ENCODE results near the gene TNFRSF19. TPM values are rescaled to one million over a fixed set of nuclear protein-coding genes. Genes with fewer than 3 reads are reported as not detected.

The TNFRSF19 gene
- total and polyA plus RNA-seq, 2 of the 4 experiments (the other 2 are of a cell fraction) = 18.6 to 26.3 TPM

DNA sequence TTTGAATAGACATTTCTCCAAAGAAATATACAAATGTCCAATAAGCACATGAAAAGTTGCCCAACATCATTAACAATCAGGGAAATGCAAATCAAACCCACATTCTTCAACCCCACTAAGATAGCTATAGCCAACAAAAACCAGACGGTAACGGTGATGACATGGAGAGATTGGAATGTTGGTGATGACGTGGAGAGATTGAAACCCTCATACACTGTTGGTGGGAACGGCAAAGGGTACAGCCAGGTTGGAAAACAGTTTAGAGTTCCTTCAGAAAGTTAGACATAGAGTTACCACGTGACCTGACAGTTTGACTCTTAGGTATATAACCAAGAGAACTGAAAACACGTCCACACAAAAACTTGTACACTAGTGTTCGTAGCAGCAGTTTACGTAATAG lies 48.1 kb downstream of the TNFRSF19 start (continued):
- TF ChIP-seq, protein P1, sequence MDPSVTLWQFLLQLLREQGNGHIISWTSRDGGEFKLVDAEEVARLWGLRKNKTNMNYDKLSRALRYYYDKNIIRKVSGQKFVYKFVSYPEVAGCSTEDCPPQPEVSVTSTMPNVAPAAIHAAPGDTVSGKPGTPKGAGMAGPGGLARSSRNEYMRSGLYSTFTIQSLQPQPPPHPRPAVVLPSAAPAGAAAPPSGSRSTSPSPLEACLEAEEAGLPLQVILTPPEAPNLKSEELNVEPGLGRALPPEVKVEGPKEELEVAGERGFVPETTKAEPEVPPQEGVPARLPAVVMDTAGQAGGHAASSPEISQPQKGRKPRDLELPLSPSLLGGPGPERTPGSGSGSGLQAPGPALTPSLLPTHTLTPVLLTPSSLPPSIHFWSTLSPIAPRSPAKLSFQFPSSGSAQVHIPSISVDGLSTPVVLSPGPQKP (IDR thresholded peaks at IDR 0.05; ENCODE audit: borderline replicate concordance, low read depth, low read length) = no peak

DNA sequence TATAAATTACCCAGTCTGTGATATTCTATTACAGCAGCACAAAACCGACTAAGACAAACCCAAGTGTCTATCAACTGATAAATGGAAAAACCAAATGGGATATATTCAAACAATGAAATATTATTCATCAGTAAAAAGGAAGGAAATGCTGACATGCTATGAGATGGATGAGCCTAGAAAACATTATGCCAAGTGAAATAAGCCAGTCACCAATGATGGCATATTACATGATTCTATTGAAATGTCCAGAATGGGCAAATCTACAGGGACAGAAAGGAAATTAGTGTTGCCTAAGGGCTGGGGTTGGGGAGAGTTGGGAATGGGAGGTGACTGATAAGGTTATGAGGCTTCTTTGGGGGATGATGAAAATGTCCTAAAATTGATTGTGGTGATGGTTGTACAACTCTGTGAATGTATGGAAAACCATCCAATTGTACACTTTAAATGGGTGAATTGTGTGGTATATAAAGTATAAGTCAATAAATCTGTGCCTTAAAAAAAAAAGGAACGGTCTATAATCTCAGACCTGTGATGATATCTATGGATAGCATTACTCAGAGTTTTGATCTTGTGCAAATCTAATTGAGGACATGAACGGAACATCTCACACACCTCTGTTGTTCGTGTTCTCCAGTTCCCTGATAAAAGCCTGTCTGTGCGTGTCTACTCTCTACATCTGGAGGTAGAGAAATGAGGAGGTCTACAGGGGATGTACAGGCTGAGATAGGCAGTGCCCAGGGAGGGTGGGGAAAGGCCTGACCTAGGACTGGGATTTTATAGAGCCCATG lies 49.0 kb downstream of the TNFRSF19 start:
- in situ Hi-C loops (cut with MboI; ENCODE audit: low sequenced_read_pairs) (no loop called here), dilution Hi-C loops (cut with HindIII; ENCODE audit: low sequenced_read_pairs, unreplicated experiment) (no loop called here), intact Hi-C loops (cut with micrococcal nuclease) (no loop called here)
- BruUV-seq (replicated peaks) = no TSS peak
- Histone ChIP-seq H3K27me3 (ENCODE audit: control insufficient read depth, insufficient read depth, low read length) (no peaks in the 10 kb centered on the region), H2AK9ac (replicated peaks; ENCODE audit: low read depth, low read length, poor library complexity) (no peak overlapping the region), H2BK20ac (ENCODE audit: low read depth, low read length) (peak overlapping the region; percentile 94), H3K36me3 (ENCODE audit: control insufficient read depth, insufficient read depth, low read length) (peaks cover 42% of the 10 kb centered on the region), H3K4me2 (ENCODE audit: low read depth, low read length) (no peak overlapping the region), H4K8ac (ENCODE audit: low read depth in 2 of 2, low read length in 2 of 2) (peak overlapping the region; percentile 20 to 76; a peak in 2 of 4 replicates), H3K4me3 (ENCODE audit: insufficient read depth, low read depth, low read length) (no peak overlapping the region), H2BK5ac (ENCODE audit: low read depth, low read length, poor library complexity, severe bottlenecking) (peak overlapping the region; percentile 49), H3K14ac (replicated peaks; ENCODE audit: low read depth, low read length) (peak overlapping the region; percentile 82), H3K4me1 (ENCODE audit: control insufficient read depth, insufficient read depth, low read length) (peaks cover 22% of the 10 kb centered on the region), H3K4ac (ENCODE audit: low read depth, low read length) (peak overlapping the region; percentile 88), H4K91ac (ENCODE audit: insufficient read depth, low read depth, low read length) (peak overlapping the region; percentile 81), H3K18ac (ENCODE audit: low read depth, low read length) (peak overlapping the region; percentile 77), H3K79me1 (ENCODE audit: low read depth in 1 of 2, low read length in 2 of 2) (peaks cover 3 to 51% of the 10 kb centered on the region in 2 experiments; a peak in 2 of 4 replicates), H2AFZ (replicated peaks; ENCODE audit: low read length, poor library complexity) (no peak overlapping the region), H2AK5ac (ENCODE audit: low read depth, low read length) (peak overlapping the region; percentile 79), H3K9ac (ENCODE audit: low read depth, low read length) (no peak overlapping the region), H2BK15ac (ENCODE audit: low read depth, low read length) (peak overlapping the region; percentile 80; the same call in 2 of the 3 replicates), H3K56ac (ENCODE audit: extremely low read depth, insufficient read depth, low read length) (no peak overlapping the region; the same call in 1 of the 2 replicates), H4K5ac (ENCODE audit: low read depth, low read length) (peak overlapping the region; percentile 85), H3K27ac (ENCODE audit: insufficient read depth, low read length) (peak overlapping the region; percentile 5; the same call in 1 of the 2 replicates), H3K9me1 (ENCODE audit: insufficient read depth, low read length) (peaks cover 28% of the 10 kb centered on the region), H3K9me3 (ENCODE audit: control insufficient read depth, insufficient read depth, low read length) (peaks cover 2% of the 10 kb centered on the region; the same call in 1 of the 2 replicates), H2BK120ac (ENCODE audit: low read depth, low read length) (peak overlapping the region; percentile 91), H3K23ac (ENCODE audit: low read depth, low read length) (peak overlapping the region; percentile 84), H4K20me1 (ENCODE audit: insufficient read depth, low read length) (no peaks in the 10 kb centered on the region)
- TF ChIP-seq RAD21 (IDR thresholded peaks at IDR 0.05; ENCODE audit: low read length) (no peak), POLR2A (IDR thresholded peaks at IDR 0.05; ENCODE audit: low read depth, low read length) (0 out of 2 replicates have a peak, but pooled peaks have one; percentile 13)
- no CpG with 5 or more reads among the region's 5 CpGs for WGBS, 2 experiments (ENCODE audit: extremely low coverage in 2 of 2, insufficient read length in 1 of 2)
- DNase-seq (no peak), ATAC-seq (ENCODE audit: low read depth) (no peak)
- ChIA-PET CTCF (no interaction called here), POLR2A (ENCODE audit: unreplicated experiment) (no interaction called here)

All from IMR-90 (cell line).